GM10266 (cell line): ENCODE data around the gene DOCK4.

Source experiments
- DNase-seq: peaks from one replicate; pipeline ENCODE4 v3.0.0; 2012; ENCODE audit errors: extremely low spot score
- CTCF ChIP-seq: IDR thresholded peaks from 2 replicates; pipeline ENCODE4 v1.5.1; 2012; ENCODE audit warnings: mild to moderate bottlenecking, low read depth; ENCODE audit not compliant: control insufficient read depth, insufficient read depth; ENCODE audit errors: missing control alignments

DOCK4 gene

GRCh38 chr7:111877931-111878330 is 328.3 kb downstream of the DOCK4 start:
- TF ChIP-seq CTCF: no peak
- DNase-seq: no peak

GRCh38 chr7:111873963-111874690 is 332.1 kb downstream of the DOCK4 start:
- DNase-seq: no peak

GRCh38 chr7:111873326-111873646 is 332.9 kb downstream of the DOCK4 start:
- no peak for DNase-seq
- no peak for TF ChIP-seq CTCF

More at GRCh38 chr7:111873963-111874690, 332.1 kb downstream of the DOCK4 start:
- TF ChIP-seq CTCF: no peak

- no peak for TF ChIP-seq CTCF
- DNase-seq: no peak
Observed at GRCh38 chr7:111872450-111873325, 333.5 kb downstream of the DOCK4 start.

- no peak for DNase-seq
- no peak for TF ChIP-seq CTCF
Observed at GRCh38 chr7:111871283-111871682, 334.9 kb downstream of the DOCK4 start.

GRCh38 chr7:111869280-111869679 is 336.9 kb downstream of the DOCK4 start:
- no peak for DNase-seq
- no peak for TF ChIP-seq CTCF
